SK-N-SH (cell line): Measurements from ENCODE around the gene B4GALNT2. TPM values are rescaled to one million over a fixed set of nuclear protein-coding genes. Genes with fewer than 3 reads are reported as not detected.
A peak's percentile ranks its signal among the peaks of the same experiment; 100 is the strongest.

Source experiments
- CTCF ChIA-PET: fragments of 300-600, 350-600 bp; formaldehyde crosslinking; extraction: SDS; loops from one replicate; lab custom pipeline; 2021; lab: Yijun Ruan, JAX
- POLR2A ChIA-PET: fragments of 350-600 bp; sonication (Branson Sonifier 250); formaldehyde crosslinking; extraction: SDS; loops from one replicate; lab custom pipeline; 2020; ENCODE audit warnings: antibody characterized with exemption, inconsistent platforms; lab: Yijun Ruan, JAX
- DNase-seq: peaks from one replicate; pipeline ENCODE4 v3.0.0; 2012
- H2AFZ ChIP-seq: fragments of 200-600 bp; sonication (generic); 2 replicates; pipeline ENCODE4 v1.8.1; 2016; ENCODE audit warnings: antibody characterized with exemption, mild to moderate bottlenecking, low read depth
- H3F3A ChIP-seq: fragments of 200-600 bp; sonication (generic); replicated peaks from 2 replicates; pipeline ENCODE3; 2016; ENCODE audit warnings: antibody characterized with exemption, mild to moderate bottlenecking; ENCODE audit not compliant: insufficient read depth
- H3K27ac ChIP-seq, 2 experiments: fragments of 200-500 bp in 1 of 2; fragments of 200-600 bp in 1 of 2; sonication (Bioruptor generic) in 1 of 2; sonication (generic), shearing (Covaris generic) in 1 of 2; 2 replicates each; pipeline versions ENCODE4 v1.5.1 to v1.6.1; 2014 to 2016; ENCODE audit warnings: low read depth in 2 of 2, inconsistent platforms in 1 of 2, low read length in 1 of 2, mild to moderate bottlenecking in 1 of 2, mixed read lengths in 1 of 2
- H3K27me3 ChIP-seq: fragments of 200-600 bp; sonication (generic), shearing (Covaris generic); 2 replicates; pipeline ENCODE4 v1.6.1; 2016; ENCODE audit warnings: mixed run types; ENCODE audit not compliant: insufficient read depth
- H3K36me3 ChIP-seq, 2 experiments: fragments of 200-500 bp in 1 of 2; fragments of 200-600 bp in 1 of 2; sonication (Bioruptor generic) in 1 of 2; sonication (generic) in 1 of 2; replicated peaks in 1 of 2; 2 replicates each; pipeline versions ENCODE3 to v1.5.1; 2014 to 2016; ENCODE audit warnings: low read length in 1 of 2, mild to moderate bottlenecking in 1 of 2; ENCODE audit not compliant: insufficient read depth in 2 of 2, control insufficient read depth in 1 of 2
- H3K4me1 ChIP-seq, 2 experiments: fragments of 200-500 bp in 1 of 2; fragments of 200-600 bp in 1 of 2; sonication (Bioruptor generic) in 1 of 2; sonication (generic), shearing (Covaris generic) in 1 of 2; 2 replicates each; pipeline versions ENCODE4 v1.5.1 to v1.6.1; 2014 to 2016; ENCODE audit warnings: low read depth in 1 of 2, low read length in 1 of 2, mixed run types in 1 of 2; ENCODE audit not compliant: insufficient read depth in 2 of 2, control insufficient read depth in 1 of 2
- H3K4me2 ChIP-seq: fragments of 200-600 bp; sonication (generic), shearing (Covaris generic); 2 replicates; pipeline ENCODE4 v1.6.1; 2017; ENCODE audit warnings: mixed run types
- H3K4me3 ChIP-seq, 2 experiments: fragments of 200-500 bp in 1 of 2; fragments of 200-600 bp in 1 of 2; sonication (Bioruptor generic) in 1 of 2; sonication (generic), shearing (Covaris generic) in 1 of 2; 2 replicates each; pipeline versions ENCODE4 v1.5.1 to v1.8.1; 2014 to 2016; ENCODE audit warnings: low read depth in 2 of 2, inconsistent platforms in 1 of 2, low read length in 1 of 2, mild to moderate bottlenecking in 1 of 2, mixed read lengths in 1 of 2, moderate library complexity in 1 of 2
- H3K79me2 ChIP-seq: fragments of 200-600 bp; sonication (generic); 2 replicates; pipeline ENCODE4 v1.8.1; 2017; ENCODE audit warnings: mild to moderate bottlenecking; ENCODE audit not compliant: insufficient read depth
- H3K9ac ChIP-seq: fragments of 200-600 bp; sonication (generic); 2 replicates; pipeline ENCODE4 v1.6.1; 2017; ENCODE audit warnings: mixed run types
- H3K9me2 ChIP-seq: fragments of 200-600 bp; sonication (generic); 2 replicates; pipeline ENCODE4 v1.6.1; 2017; ENCODE audit warnings: mixed run types
- H3K9me3 ChIP-seq: fragments of 200-600 bp; sonication (generic); 2 replicates; pipeline ENCODE4 v1.6.1; 2017; ENCODE audit warnings: mixed run types, mild to moderate bottlenecking, moderate library complexity
- H4K20me1 ChIP-seq: fragments of 200-600 bp; sonication (generic); 2 replicates; pipeline ENCODE4 v1.6.1; 2017; ENCODE audit warnings: mild to moderate bottlenecking, mixed run types; ENCODE audit not compliant: insufficient read depth
- CTCF ChIP-seq: fragments of 200-600 bp; sonication (generic); IDR thresholded peaks from 2 replicates; pipeline ENCODE4 v1.6.1; 2017; ENCODE audit warnings: antibody characterized with exemption, mild to moderate bottlenecking, moderate library complexity
- FOSL2 ChIP-seq: IDR thresholded peaks from 2 replicates; pipeline ENCODE4 v1.4.0; 2012; ENCODE audit warnings: low read depth, mild to moderate bottlenecking, moderate library complexity, borderline replicate concordance
- FOXJ3 ChIP-seq: sonication (generic); formaldehyde crosslinking; IDR thresholded peaks from 2 replicates; pipeline ENCODE4 v1.5.1; 2020; ENCODE audit warnings: mild to moderate bottlenecking, missing genetic modification reagents
- GABPA ChIP-seq: IDR thresholded peaks from 2 replicates; pipeline ENCODE4 v1.4.0; 2012; ENCODE audit warnings: low read depth, mild to moderate bottlenecking
- JUND ChIP-seq: IDR thresholded peaks from 2 replicates; pipeline ENCODE4 v1.4.0; 2012
- MXI1 ChIP-seq: IDR thresholded peaks from 2 replicates; pipeline ENCODE4 v1.6.1; 2012; ENCODE audit warnings: mild to moderate bottlenecking, low read depth, low read length, improper control_type of control experiment
- NFIC ChIP-seq: IDR thresholded peaks from 2 replicates; pipeline ENCODE4 v1.4.0; 2012; ENCODE audit warnings: borderline replicate concordance
- TCF12 ChIP-seq: IDR thresholded peaks from 2 replicates; pipeline ENCODE4 v1.4.0; 2012
- YY1 ChIP-seq: IDR thresholded peaks from 2 replicates; pipeline ENCODE4 v1.4.0; 2012; ENCODE audit warnings: low read depth, mild to moderate bottlenecking
- WGBS: methylation state at CpG from one replicate; pipeline ENCODE4 v1.1.6; 2017; ENCODE audit warnings: low lambda C conversion rate; 5-methylcytosine and 5-hydroxymethylcytosine counted together
- polyA plus RNA-seq, 3 experiments: library from polyadenylated mRNA; depleted of rRNA; stranded (reverse); fragments of >200 nt; gene quantifications; 2 replicates each; pipeline ENCODE4 v1.2.3, GENCODE V29; 2012

B4GALNT2 gene
- polyA plus RNA-seq, 1 of the 3 experiments (the other 2 are of a cell fraction) = not detected

- Histone ChIP-seq H2AFZ (no peak overlapping the region), H3K9me2 (no peaks in the 10 kb centered on the region), H3K27ac (no peak overlapping the region), H3K4me1 (peaks cover 0 to 3% of the 10 kb centered on the region in 2 experiments; a peak in 2 of 4 replicates), H3K27me3 (peaks cover under 1% of the 10 kb centered on the region; the same call in 1 of the 2 replicates), H3K4me3 (no peak overlapping the region), H3K9me3 (no peaks in the 10 kb centered on the region), H3K79me2 (no peaks in the 10 kb centered on the region), H3K9ac (no peak overlapping the region), H3K36me3 (no peaks in the 10 kb centered on the region), H3K4me2 (no peak overlapping the region), H4K20me1 (no peaks in the 10 kb centered on the region), H3F3A (peaks cover 5% of the 10 kb centered on the region)
- DNase-seq = no peak
- ChIA-PET CTCF (no interaction called here), POLR2A (no interaction called here)
- 49% methylated on average over 3 of the region's 3 CpGs for WGBS
- no peak for TF ChIP-seq GABPA
- no peak for TF ChIP-seq FOSL2
- TF ChIP-seq NFIC = no peak
- TF ChIP-seq JUND = no peak
Observed at GRCh38 chr17:49187301-49187700, 54.7 kb downstream of the B4GALNT2 start.

- no peak overlapping the region for H2AFZ ChIP-seq
- 59% methylated on average over 4 of the region's 4 CpGs for WGBS
- POLR2A ChIA-PET = no interaction called here
Observed at GRCh38 chr17:49190932-49191331, 58.4 kb downstream of the B4GALNT2 start.

GRCh38 chr17:49191409-49191916 lies 58.9 kb downstream of the B4GALNT2 start:
- TF ChIP-seq YY1 (0 out of 2 replicates have a peak, but pooled peaks have one; percentile 8), FOXJ3 (CRISPR knock-in tag) (no peak), CTCF (no peak), TCF12 (no peak)
- Histone ChIP-seq H3K27me3 (no peaks in the 10 kb centered on the region; the same call in 1 of the 2 replicates), H3K9me2 (no peaks in the 10 kb centered on the region), H2AFZ (peak overlapping the region; percentile 92), H3K4me3 (peak overlapping the region; percentile 64 to 77), H3K9me3 (no peaks in the 10 kb centered on the region), H3F3A (peaks cover 21% of the 10 kb centered on the region), H3K4me2 (peak overlapping the region; percentile 74), H3K36me3 (no peaks in the 10 kb centered on the region), H4K20me1 (no peaks in the 10 kb centered on the region), H3K4me1 (peaks cover 0 to 3% of the 10 kb centered on the region in 2 experiments; a peak in 2 of 4 replicates), H3K79me2 (no peaks in the 10 kb centered on the region), H3K27ac (peak overlapping the region; percentile 90 to 94), H3K9ac (peak overlapping the region; percentile 79)
- CTCF ChIA-PET = interaction anchor here (0.7 to 8.6 kb wide), 12 partner anchors 10 to 378 kb away, joined by 3 to 77 read pairs (median 4); partner anchors contain the start of gene PHOSPHO1
- no peak for DNase-seq
- POLR2A ChIA-PET = no interaction called here
- WGBS = 1% methylated on average over 8 of the region's 8 CpGs

More at GRCh38 chr17:49190932-49191331, 58.4 kb downstream of the B4GALNT2 start:
- Histone ChIP-seq H3K4me1 (peaks cover 0 to 3% of the 10 kb centered on the region in 2 experiments; a peak in 2 of 4 replicates), H3K27ac (no peak overlapping the region), H3K4me3 (no peak overlapping the region), H3K9ac (no peak overlapping the region), H3K4me2 (no peak overlapping the region), H3K79me2 (no peaks in the 10 kb centered on the region), H3K9me3 (no peaks in the 10 kb centered on the region), H4K20me1 (no peaks in the 10 kb centered on the region), H3K27me3 (no peaks in the 10 kb centered on the region; the same call in 1 of the 2 replicates), H3F3A (peaks cover 20% of the 10 kb centered on the region), H3K9me2 (no peaks in the 10 kb centered on the region), H3K36me3 (no peaks in the 10 kb centered on the region)
- TF ChIP-seq MXI1 = no peak
- CTCF ChIA-PET = interaction anchor here (0.9 to 8.6 kb wide), 9 partner anchors 10 to 158 kb away, joined by 3 to 77 read pairs (median 4); partner anchors contain the start of gene PHOSPHO1
- no peak for DNase-seq
